ENCODE data around the gene GRIK2.

Gene GRIK2

DNA sequence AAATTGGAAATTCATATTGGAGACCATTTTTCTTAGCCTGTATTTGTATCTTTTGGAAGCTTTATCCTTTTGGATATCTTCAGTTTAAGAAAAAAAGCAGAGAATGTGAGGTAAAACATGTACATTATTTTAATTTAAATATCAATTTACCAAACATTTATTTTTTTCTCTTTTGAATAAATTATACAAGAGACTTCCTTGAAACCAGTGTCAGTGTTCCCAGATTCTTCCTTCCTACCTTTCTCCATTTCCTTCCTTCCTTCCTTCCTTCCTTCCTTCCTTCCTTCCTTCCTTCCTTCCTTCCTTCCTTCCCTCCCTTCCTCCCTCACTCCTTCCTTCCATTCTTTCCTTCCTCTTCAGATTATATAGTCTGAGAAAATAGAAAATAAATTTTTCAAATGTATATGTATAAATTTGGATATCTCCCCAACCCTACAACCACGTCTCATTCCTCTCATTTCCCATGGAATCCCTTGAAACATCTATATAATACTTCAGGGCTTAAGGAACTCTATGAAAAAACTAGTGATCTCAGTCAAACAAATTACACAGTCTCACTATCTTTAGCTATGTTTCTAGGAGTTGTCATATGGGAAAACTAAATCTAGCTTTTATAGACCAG lies 528.4 kb downstream of the GRIK2 start:
- H3K27ac ChIP-seq, result no peak overlapping the region
- no peak overlapping the region for H3K4me3 ChIP-seq

DNA sequence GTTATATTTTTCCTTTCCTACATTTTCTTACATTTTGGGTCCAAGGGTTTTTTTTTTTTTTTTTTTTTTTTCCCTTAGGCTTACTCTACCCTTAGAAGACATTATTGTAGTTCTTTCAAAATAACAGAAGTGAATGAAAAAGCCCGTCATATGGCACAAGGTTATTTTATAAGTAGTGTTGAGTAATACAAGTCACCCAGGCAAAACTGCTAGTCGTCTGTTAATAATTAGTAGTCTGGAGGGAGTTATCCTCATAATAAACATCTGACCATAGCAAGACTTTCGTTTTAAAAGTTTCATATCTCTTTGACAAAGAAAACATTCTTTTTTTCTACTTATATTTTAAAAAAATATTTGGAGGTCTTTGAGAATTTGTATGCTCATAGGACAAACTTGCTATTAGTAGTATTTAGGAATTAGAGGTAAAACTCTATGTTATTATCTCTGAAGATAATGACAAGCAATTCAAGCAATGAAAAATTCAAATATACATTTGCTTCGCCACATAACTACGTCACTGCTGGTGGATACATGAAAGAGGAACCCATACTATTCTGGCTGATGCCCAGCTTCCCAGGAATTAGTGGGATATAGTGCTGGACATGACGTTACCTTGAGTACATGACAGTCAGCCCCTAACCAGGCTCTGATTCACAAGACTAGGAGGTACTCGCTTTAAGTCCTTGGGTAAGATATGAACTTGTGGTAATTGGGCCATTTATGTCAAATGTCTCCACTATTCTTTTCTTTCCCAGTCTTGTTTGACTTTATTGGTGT lies 532.8 kb downstream of the GRIK2 start:
- H3K4me3 ChIP-seq, result no peak overlapping the region
- H3K27ac ChIP-seq, result no peak overlapping the region

DNA sequence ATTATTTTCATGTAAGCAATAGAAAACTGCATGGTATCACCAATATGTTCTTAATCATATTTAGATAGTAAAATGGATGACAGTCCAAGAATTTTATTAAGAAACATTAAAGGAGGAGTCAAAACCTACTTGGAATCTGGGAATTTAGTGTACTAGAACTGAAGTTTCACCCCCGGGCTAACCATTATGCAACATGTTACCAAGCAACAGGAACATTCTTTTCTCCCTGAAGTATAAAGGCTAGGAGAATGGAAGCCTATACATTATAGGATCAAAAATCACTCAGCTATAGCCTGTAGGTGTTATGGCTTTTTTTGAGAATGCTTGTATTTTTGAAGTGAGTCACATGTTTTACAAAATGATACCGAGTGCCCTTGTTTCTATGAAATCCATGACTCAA lies 538.3 kb downstream of the GRIK2 start:
- no peak overlapping the region for H3K4me3 ChIP-seq
- no peak overlapping the region for H3K27ac ChIP-seq

DNA sequence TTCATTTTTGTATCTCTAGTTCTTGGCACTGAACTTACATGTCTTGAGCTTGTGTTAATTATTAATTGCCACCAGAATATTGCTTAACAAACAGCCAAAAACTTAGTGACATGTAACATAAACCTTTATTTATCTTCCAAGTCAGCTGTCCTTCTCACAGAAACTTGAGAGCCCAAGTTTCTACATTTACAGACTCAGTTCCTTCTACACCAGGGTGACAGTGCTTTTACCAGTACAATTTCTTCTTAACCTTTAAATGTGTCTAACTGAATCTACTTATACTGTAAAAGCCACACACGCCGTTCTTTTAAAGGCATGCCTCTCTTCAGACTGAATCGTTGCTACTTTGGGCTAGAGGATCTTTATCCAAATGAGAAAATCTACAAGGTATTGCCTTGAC lies 539.2 kb downstream of the GRIK2 start:
- no peak overlapping the region for H3K4me3 ChIP-seq
- no peak overlapping the region for H3K27ac ChIP-seq

DNA sequence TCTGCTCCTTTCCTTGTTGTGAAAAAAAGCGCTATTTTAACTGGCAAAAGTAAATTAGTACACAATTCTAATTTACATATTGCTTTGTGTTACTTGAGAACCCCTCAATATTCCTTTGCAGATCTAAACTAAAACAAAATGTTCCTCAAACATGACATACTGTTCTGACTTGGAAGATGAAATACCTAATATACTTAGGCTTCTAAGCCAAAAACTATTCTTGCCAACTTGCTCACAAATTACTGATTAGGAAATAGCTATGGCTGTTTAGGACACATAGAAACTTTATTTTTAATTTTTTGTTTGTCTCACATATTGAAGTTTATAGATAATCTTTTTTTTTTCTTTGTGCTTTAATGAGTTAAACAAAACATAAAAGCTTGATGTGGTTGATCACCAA lies 542.2 kb downstream of the GRIK2 start:
- Histone ChIP-seq H3K27ac (no peak overlapping the region), H3K4me3 (no peak overlapping the region)

DNA sequence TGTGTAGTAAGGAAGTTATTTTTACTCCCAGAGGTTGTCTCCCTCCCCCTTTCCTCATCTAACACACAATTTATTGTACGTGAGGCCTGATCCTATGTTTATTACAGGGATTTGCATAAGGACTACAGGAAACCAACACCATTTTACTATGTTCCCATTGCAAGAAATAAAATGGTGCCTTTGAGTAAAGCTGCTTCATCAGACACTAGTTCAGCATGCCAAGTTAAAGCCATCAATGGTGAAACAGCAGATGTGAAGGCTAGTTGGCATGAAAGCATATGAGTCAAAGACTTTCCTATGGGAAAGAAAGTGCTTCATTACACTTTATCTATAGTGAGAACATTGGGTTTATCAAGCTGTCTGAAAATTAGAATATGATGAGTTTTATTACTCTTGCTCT lies 543.0 kb downstream of the GRIK2 start:
- Histone ChIP-seq H3K27ac (no peak overlapping the region), H3K4me3 (no peak overlapping the region)

DNA sequence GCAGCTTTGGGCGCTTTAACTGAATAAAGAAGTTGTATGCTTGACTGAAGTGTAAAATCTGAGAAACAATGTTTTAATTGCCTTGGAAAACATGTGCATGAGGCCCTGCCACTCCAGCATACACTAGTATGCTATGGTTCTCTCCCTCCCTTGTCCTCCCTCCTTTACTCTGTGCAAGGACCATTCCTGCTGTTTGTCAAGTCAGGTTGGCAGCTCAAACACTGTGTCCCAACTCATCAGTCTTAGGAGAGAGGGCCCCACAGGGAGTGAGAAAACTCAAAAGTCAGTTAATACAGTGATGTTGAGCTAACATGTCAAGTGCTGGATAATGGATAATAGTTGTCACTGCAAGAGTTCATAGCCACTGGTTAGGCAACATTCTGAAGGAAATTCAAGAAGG lies 543.6 kb downstream of the GRIK2 start:
- Histone ChIP-seq H3K4me3 (no peak overlapping the region), H3K27ac (no peak overlapping the region)

DNA sequence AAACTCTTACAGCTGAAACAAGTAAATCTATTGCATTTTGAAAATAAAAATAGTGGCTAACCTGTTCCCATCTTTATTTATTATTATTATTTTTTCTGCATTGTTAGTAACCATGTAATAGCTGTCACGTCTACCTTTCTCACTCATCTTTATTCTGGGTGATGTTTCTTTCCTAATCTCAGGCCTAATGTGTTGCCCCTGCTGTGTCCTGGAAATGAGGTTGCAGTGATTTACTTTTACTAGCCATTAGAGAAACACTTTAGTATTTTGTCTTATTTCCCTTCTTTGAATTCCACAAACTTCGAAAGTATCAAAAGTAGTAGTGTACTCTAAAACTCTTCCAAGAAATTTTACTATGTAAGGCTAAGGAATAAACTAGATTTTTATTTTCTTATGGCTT lies 546.9 kb downstream of the GRIK2 start:
- H3K27ac ChIP-seq, result no peak overlapping the region
- no peak overlapping the region for H3K4me3 ChIP-seq

DNA sequence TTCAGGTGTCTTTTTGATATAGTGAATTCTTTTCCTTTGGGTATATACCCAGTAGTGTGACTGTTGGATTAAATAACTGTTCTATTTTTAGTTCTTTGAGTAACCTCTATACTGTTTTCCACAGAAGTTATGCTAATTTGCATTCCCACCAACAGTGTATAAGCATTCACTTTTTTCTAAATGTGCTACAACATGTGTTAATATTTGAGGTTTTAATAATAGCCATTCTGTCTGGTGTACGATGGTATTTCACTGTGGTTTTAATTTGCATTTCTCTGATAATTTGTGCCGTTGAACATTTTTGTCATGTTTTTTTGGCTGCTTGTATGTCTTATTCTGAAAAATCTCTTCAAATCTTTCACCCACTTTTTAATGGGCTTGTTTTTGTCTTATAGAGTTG lies 563.5 kb downstream of the GRIK2 start:
- no peak overlapping the region for H3K27ac ChIP-seq
- no peak overlapping the region for H3K4me3 ChIP-seq

DNA sequence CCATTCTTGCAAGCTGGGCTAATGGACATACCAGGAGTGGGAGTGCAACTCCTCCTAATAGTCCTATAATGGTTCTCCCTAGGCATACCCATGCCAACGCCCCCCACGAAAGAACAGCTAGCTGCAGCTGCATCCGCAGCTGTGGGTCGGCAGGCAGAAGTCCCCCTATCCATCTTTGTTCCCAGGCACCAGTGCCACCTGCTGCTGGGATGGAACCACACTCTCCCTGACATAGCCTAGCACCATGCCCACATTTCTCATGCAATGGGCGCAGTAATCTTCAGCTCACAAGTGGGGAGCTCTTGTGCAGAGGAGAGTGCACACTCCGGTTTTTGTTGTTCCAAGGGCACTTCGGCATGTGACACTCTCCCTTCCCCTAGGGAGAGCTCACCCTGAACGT lies 567.8 kb downstream of the GRIK2 start:
- Histone ChIP-seq H3K4me3 (no peak overlapping the region), H3K27ac (no peak overlapping the region)

DNA sequence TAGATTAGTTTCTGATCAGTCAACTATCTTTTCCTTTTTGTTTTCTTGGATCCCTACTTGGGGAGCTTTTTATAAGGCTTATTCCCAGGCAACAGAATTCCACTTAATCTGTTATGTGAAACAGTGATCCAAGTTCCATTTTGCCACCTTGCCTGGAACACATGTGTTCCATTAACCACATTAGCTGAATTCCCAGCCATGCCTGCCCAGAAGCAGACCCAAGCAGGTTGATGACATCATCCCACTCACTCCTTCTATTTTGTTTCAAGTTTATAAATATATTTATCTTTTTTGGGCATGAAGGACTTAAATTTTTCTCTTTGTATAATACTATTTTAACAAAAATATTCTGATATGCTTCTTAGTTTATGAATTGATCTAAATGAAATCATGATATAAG lies 587.4 kb downstream of the GRIK2 start:
- Histone ChIP-seq H3K4me3 (no peak overlapping the region), H3K27ac (no peak overlapping the region)

DNA sequence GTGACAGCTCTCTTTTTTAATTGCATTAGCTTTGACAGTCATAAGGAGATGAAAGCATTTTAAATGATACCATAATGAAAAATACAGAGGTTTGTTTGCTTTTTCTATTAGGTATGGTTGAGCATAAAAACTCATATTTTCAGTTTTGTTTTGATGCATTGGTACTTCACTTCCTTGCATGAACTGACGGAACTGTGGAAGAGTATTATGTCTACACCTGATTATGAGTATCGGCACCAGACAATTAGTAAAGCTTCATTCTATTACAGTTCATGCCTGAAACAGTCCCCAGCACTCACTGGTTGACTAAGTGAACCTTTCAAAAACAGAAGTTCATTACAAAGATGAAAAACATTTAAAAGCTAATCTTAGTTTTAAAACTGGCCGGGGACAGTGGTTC lies 593.0 kb downstream of the GRIK2 start:
- Histone ChIP-seq H3K27ac (no peak overlapping the region), H3K4me3 (no peak overlapping the region)

DNA sequence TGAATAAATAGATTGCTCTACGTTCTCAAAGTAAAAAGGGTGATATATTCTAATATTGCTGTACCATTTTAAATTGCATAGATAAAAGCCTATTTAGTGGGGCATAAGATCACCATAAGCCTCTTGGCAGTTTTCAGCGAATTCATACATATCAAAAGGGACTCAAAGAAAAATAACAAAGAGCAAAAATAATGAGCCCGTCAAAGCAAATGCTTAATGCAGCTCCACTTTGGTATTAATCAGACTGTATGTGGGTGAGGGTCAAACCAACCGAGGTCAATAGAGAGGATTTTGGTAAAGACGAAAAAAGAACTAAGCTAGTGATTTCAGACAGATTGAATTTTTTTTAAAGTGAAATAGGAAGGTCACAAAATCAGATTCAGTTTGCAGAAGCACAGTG lies 598.8 kb downstream of the GRIK2 start:
- no peak overlapping the region for H3K27ac ChIP-seq
- no peak overlapping the region for H3K4me3 ChIP-seq

DNA sequence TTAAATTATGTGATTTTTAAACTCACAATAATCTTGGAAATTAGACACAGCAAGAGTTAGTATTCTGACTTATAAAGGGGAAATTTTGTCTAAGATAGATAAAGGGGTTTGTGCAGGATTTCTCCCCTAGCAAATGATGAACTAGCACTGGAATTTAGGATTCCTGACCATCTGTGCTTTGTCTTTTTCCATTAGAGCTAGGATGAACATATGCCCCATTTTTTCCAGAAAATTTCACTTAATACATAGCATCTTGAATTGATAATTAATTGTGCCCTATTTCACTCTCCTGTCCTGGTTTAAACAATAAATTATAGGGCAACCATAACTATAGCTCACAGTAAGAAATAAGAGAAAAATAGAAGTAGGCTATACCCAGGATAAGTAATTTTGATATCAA lies 601.0 kb downstream of the GRIK2 start:
- Histone ChIP-seq H3K27ac (no peak overlapping the region), H3K4me3 (no peak overlapping the region)

DNA sequence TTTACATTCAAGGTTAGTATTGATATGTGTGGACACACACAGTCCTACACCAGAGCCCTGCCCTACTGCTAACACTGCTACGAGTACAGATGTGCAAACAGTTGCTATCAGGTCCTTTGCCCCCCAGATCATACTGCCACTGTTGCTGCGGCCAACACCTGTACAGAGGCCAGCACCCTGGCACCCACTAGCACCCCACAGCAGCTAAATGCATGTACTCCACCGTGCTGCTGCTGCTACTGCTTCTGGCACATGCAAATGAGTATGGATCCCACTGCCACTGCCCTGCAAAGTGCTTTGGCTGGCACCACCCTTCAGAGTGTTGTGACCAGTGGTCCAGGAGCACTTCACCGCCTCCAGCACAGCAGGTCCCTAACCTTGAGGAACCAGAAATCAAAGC lies 621.9 kb downstream of the GRIK2 start:
- no peak overlapping the region for H3K27ac ChIP-seq
- no peak overlapping the region for H3K4me3 ChIP-seq

DNA sequence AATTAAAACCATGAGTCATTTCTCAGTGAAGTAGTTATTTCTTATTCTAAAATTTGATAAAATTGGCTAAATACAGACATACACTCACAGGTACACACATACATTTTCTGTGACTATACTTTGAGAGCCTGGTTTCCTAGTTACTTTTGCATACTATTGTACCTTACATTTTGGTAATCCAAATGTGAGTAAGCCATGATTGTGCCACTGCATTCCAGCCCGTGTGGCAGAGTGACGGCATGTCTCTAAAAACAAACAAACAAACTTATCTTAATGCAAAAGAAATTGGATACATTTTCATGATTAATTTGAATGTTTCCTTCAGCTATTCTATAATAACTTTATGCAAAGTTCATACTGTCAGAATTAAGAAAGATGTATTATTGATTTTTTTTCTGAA lies 628.8 kb downstream of the GRIK2 start:
- Histone ChIP-seq H3K27ac (no peak overlapping the region), H3K4me3 (no peak overlapping the region)

DNA sequence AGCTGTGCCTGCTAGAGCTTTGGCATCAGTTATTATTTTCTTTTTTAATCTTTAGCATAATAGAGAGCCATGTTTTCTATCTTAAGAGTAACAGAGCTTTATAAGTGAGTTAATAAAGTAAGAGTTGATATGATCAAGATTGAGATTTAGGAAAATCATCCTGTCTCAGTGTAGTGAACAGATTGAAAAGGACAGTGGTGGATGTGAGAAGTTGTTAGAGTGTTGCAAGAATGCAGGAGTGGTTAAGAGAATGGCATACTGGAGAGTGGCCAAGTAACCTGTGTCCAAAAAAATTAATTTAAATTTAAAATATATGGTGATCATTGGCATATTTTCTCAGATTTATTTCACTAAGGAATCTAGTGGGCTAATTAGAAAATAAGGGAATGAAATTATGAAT lies 629.3 kb downstream of the GRIK2 start:
- H3K27ac ChIP-seq, result no peak overlapping the region
- no peak overlapping the region for H3K4me3 ChIP-seq

DNA sequence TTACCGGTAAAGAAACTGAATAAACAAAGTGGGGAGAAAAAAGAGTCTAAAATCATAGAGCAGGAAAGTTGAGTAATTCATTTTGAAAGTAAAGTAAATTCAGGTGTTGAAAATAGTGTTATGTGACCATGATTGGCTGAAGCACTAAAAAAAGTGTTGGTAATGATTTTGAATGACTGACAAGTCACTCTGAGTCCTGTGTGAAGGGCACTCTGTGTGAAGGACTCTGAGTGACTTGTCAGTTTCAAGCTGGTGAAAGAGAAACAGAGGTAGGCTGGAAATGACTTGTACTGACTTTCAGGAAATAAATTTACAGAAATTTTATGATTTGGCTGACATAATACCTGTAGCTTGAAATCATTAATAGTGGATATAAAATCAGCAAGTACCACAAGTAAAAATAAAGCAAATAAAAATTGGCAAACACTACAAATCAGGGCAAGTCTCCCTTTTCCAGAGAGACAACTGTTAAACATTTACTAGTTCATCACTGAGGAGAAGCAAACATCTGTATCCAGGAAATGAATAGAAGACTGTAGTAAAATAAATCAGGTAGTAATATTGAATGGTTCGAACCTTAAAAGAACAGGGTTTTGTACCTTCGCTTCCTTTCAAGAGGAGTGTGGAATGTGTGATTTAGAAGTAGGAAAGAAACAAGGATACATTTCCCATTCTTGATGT lies 630.6 kb downstream of the GRIK2 start:
- H3K27ac ChIP-seq, result no peak overlapping the region
- no peak overlapping the region for H3K4me3 ChIP-seq

DNA sequence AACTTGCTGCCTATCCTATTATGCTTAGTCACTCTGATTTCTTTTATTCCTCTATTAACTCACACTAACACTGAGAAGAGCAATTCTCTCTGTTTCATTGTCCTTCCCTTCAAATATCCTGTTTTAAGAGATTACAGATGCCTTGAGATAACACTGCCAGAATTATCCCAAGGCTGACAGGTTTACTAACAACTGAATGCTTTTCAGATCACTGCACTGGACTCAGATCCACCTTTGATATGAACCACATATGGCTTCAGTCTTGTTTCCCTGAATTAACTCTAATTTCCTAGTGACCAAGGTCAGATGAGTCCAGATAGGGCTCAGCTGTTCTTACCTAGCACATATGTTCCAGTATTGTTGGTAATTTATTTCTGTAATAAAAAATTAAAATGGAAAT lies 633.1 kb downstream of the GRIK2 start:
- Histone ChIP-seq H3K27ac (no peak overlapping the region), H3K4me3 (no peak overlapping the region)

DNA sequence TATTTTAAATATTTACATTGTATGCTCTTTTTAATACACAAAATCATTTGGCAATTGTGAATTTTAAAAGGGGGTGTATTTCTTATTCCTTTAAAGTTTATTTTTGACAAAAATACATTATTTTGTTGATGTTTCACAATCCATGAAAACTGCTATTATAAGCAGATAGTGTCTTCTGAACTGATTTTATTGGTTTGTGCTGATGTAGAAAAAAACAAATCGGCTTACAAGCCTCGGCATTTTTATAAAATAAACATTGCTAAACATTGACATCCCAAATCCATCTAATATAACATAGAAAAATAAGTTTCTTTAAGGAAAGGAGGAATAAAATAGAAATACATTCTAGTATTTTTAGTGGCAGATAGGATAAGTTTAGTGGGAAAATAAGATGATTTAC lies 634.7 kb downstream of the GRIK2 start:
- Histone ChIP-seq H3K27ac (no peak overlapping the region), H3K4me3 (no peak overlapping the region)

DNA sequence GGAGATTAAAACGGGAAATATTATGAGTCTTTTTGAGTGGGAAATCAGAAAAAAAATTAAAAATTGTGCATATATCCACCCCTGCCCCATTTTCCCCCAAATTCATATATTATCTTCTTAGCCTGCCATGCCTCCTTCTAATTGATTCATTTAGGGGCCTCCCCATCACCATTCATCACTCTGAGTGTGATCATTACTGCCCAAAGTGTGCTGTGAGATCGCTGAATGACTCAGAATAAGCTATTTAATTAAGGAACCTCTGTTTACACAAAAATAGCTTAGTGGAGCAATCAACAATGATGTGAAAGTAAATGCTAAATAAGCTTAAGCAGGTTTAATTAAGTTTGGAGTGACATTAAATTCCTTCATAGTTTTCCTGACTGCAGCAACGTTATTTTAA lies 645.5 kb downstream of the GRIK2 start:
- no peak overlapping the region for H3K4me3 ChIP-seq

More for the DNA sequence above, 645.5 kb downstream of the GRIK2 start:
- H3K27ac ChIP-seq, result no peak overlapping the region

Measured in skin epidermis (tissue), 12 donors.